ENCODE measurements around the gene PHACTR3.

GRCh38 chr20:59666586-59666985 is 62.2 kb downstream of the PHACTR3 start:
- TF ChIP-seq REST (IDR thresholded peaks at IDR 0.05; ENCODE audit: insufficient read depth in 1 of 2, low read depth in 2 of 2, low read length in 1 of 2) (no peak), SIN3A (IDR thresholded peaks at IDR 0.05; ENCODE audit: borderline replicate concordance, insufficient read depth, low read depth, low read length) (no peak)
